Natural killer cell (primary cell): ENCODE results near the gene PAQR8. TPM values are rescaled to one million over a fixed set of nuclear protein-coding genes. Genes with fewer than 3 reads are reported as not detected.

Source experiments
- ATAC-seq, 3 donors: fragments of 150-1000 bp in 2 of 3; fragments of 200-7000 bp in 1 of 3; cut with Tn5 transposase; 1 replicate in 1 of 3; 2 replicates in 2 of 3; pipeline ENCODE4 v1.10.0; 2021; ENCODE audit warnings: mild to moderate bottlenecking in 2 of 3, moderate library complexity in 2 of 3
- DNase-seq, 2 donors: peaks; one replicate each; pipeline versions ENCODE4 v3.0.0 to v3.0.0-alpha.2; 2013 to 2021; ENCODE audit warnings: mixed read lengths in 1 of 2
- H3K27ac ChIP-seq: one replicate; pipeline ENCODE4 v1.5.1; 2013; ENCODE audit warnings: mild to moderate bottlenecking, low read length
- H3K27me3 ChIP-seq: one replicate; pipeline ENCODE4 v1.6.1; 2013; ENCODE audit warnings: low read length; ENCODE audit not compliant: control insufficient read depth, insufficient read depth
- H3K36me3 ChIP-seq: one replicate; pipeline ENCODE4 v1.6.1; 2013; ENCODE audit warnings: low read length; ENCODE audit not compliant: control insufficient read depth, insufficient read depth
- H3K4me1 ChIP-seq: one replicate; pipeline ENCODE4 v1.6.1; 2013; ENCODE audit warnings: low read length; ENCODE audit not compliant: control insufficient read depth, insufficient read depth
- H3K4me3 ChIP-seq: one replicate; pipeline ENCODE4 v1.5.1; 2013; ENCODE audit warnings: low read length
- H3K9me3 ChIP-seq: one replicate; pipeline ENCODE4 v1.6.1; 2013; ENCODE audit warnings: low read length; ENCODE audit not compliant: control insufficient read depth, insufficient read depth
- H3K27ac Mint-ChIP-seq, 2 donors: one replicate each; pipeline ENCODE4 v1.8.0; 2022; ENCODE audit warnings: mild to moderate bottlenecking in 2 of 2, mixed read lengths in 2 of 2, moderate library complexity in 1 of 2
- H3K27me3 Mint-ChIP-seq, 2 donors: one replicate each; pipeline ENCODE4 v1.8.0; 2022; ENCODE audit warnings: low read depth in 2 of 2, mixed read lengths in 2 of 2
- H3K36me3 Mint-ChIP-seq: one replicate; pipeline ENCODE4 v1.8.0; 2022; ENCODE audit warnings: mixed read lengths
- H3K4me1 Mint-ChIP-seq, 2 donors: one replicate each; pipeline ENCODE4 v1.8.0; 2022; ENCODE audit warnings: mixed read lengths in 2 of 2
- H3K4me3 Mint-ChIP-seq: one replicate; pipeline ENCODE4 v1.8.0; 2022; ENCODE audit warnings: mild to moderate bottlenecking, moderate library complexity, mixed read lengths
- H3K9me3 Mint-ChIP-seq, 2 donors: one replicate each; pipeline ENCODE4 v1.8.0; 2022; ENCODE audit warnings: mixed read lengths in 2 of 2
- WGBS: methylation state at CpG from one replicate; pipeline ENCODE4 v1.1.7; 2013; ENCODE audit warnings: missing lambda C conversion rate; ENCODE audit not compliant: insufficient coverage; 5-methylcytosine and 5-hydroxymethylcytosine counted together
- intact Hi-C: fragments of 100-400 bp; cut with micrococcal nuclease; formaldehyde crosslinking; loops from one replicate; pipeline ENCODE4 v1.14.2; 2022
- total RNA-seq, 4 donors: library from RNA; stranded (reverse); fragments of 120-200 nt in 1 of 4; gene quantifications; one replicate each; pipeline versions ENCODE4 v1.2.3 to v1.2.4, GENCODE V29; 2013 to 2022
- TF ChIP-seq, protein P1 (sequence below): fragments of 200-600 bp; IDR thresholded peaks from one replicate; pipeline ENCODE4 v1.8.0; 2022; ENCODE audit warnings: antibody characterized with exemption

PAQR8 gene
- total RNA-seq, 3 donors from 2014 or later (not counting 1 experiment from before 2014, with no cell fraction given): 2.4 to 5.0 (median 4.6) TPM

GRCh38 chr6:52403627-52404026 is 41.7 kb downstream of the PAQR8 start:
- no peaks in the 10 kb centered on the region for H3K9me3 ChIP-seq
- TF ChIP-seq, protein P1, sequence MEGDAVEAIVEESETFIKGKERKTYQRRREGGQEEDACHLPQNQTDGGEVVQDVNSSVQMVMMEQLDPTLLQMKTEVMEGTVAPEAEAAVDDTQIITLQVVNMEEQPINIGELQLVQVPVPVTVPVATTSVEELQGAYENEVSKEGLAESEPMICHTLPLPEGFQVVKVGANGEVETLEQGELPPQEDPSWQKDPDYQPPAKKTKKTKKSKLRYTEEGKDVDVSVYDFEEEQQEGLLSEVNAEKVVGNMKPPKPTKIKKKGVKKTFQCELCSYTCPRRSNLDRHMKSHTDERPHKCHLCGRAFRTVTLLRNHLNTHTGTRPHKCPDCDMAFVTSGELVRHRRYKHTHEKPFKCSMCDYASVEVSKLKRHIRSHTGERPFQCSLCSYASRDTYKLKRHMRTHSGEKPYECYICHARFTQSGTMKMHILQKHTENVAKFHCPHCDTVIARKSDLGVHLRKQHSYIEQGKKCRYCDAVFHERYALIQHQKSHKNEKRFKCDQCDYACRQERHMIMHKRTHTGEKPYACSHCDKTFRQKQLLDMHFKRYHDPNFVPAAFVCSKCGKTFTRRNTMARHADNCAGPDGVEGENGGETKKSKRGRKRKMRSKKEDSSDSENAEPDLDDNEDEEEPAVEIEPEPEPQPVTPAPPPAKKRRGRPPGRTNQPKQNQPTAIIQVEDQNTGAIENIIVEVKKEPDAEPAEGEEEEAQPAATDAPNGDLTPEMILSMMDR: no peak
- ATAC-seq (no peak), DNase-seq (no peak)
- H3K27me3 Mint-ChIP-seq: no peaks in the 10 kb centered on the region
- no peaks in the 10 kb centered on the region for H3K27me3 ChIP-seq
- no peak overlapping the region for H3K27ac ChIP-seq
- H3K4me3 Mint-ChIP-seq: no peak overlapping the region
- H3K4me3 ChIP-seq: no peak overlapping the region
- H3K4me1 ChIP-seq: peaks cover 3% of the 10 kb centered on the region
- no peaks in the 10 kb centered on the region for H3K9me3 Mint-ChIP-seq
- intact Hi-C loops: no loop called here
- H3K27ac Mint-ChIP-seq: no peak overlapping the region
- 93% methylated on average over 9 of the region's 9 CpGs for WGBS
- H3K4me1 Mint-ChIP-seq: peaks cover 16% of the 10 kb centered on the region in 2 donors
- peaks cover 17% of the 10 kb centered on the region for H3K36me3 ChIP-seq
- H3K36me3 Mint-ChIP-seq: peaks cover 6% of the 10 kb centered on the region

- WGBS: 100% methylated on average over 1 of the region's 1 CpG
- Histone ChIP-seq H3K4me3 (no peak overlapping the region), H3K36me3 (peaks cover 17% of the 10 kb centered on the region), H3K4me1 (no peaks in the 10 kb centered on the region), H3K9me3 (no peaks in the 10 kb centered on the region), H3K27me3 (no peaks in the 10 kb centered on the region), H3K27ac (no peak overlapping the region)
- TF ChIP-seq, protein P1: no peak
- intact Hi-C loops: no loop called here
- DNase-seq (no peak), ATAC-seq (no peak)
- Mint-ChIP-seq H3K27me3 (no peaks in the 10 kb centered on the region), H3K9me3 (no peaks in the 10 kb centered on the region), H3K4me3 (no peak overlapping the region), H3K36me3 (peaks cover 6% of the 10 kb centered on the region), H3K4me1 (no peaks in the 10 kb centered on the region), H3K27ac (no peak overlapping the region)
Measured at GRCh38 chr6:52405243-52405642, 43.3 kb downstream of the PAQR8 start.

GRCh38 chr6:52407467-52407866 is 45.5 kb downstream of the PAQR8 start:
- ATAC-seq (peak in 2 of 3 donors; percentile 59 to 83), DNase-seq (peak in 1 of 2 donors; percentile 67)
- Mint-ChIP-seq H3K4me1 (no peaks in the 10 kb centered on the region), H3K9me3 (no peaks in the 10 kb centered on the region), H3K27me3 (no peaks in the 10 kb centered on the region), H3K27ac (no peak overlapping the region), H3K36me3 (peaks cover 6% of the 10 kb centered on the region), H3K4me3 (no peak overlapping the region)
- peaks cover 17% of the 10 kb centered on the region for H3K36me3 ChIP-seq
- no peaks in the 10 kb centered on the region for H3K4me1 ChIP-seq
- H3K4me3 ChIP-seq: no peak overlapping the region
- TF ChIP-seq, protein P1: no peak
- H3K9me3 ChIP-seq: no peaks in the 10 kb centered on the region
- H3K27ac ChIP-seq: no peak overlapping the region
- intact Hi-C loops: no loop called here
- H3K27me3 ChIP-seq: no peaks in the 10 kb centered on the region

DNA sequence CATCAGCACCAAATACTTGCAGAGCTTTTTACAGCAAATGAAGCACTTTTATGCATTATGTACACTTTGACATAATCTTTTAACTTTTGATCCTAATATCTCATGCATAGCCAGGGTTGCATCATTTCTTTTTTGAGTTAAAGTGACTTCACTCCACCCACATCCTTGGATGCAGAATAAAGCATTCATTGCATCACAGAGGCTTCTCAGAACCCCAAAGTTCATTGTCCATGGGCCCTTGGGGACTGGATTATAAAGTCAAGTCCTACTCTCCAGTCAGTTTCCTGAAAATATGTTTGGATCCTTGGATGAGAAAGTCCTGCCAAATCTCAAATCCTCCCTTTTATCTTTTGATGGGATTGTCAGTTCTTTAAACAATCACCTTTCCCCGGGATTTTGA is 47.5 kb downstream of the PAQR8 start:
- peaks cover 6% of the 10 kb centered on the region for H3K36me3 Mint-ChIP-seq
- H3K4me3 Mint-ChIP-seq: no peak overlapping the region
- no peak for DNase-seq
- no peak for ATAC-seq
- Histone ChIP-seq H3K36me3 (peaks cover 3% of the 10 kb centered on the region), H3K9me3 (no peaks in the 10 kb centered on the region), H3K4me3 (no peak overlapping the region), H3K4me1 (no peaks in the 10 kb centered on the region), H3K27ac (no peak overlapping the region), H3K27me3 (no peaks in the 10 kb centered on the region)
- no peak overlapping the region for H3K27ac Mint-ChIP-seq
- WGBS: no CpG with 5 or more reads among the region's 1 CpG
- TF ChIP-seq, protein P1: no peak
- no peaks in the 10 kb centered on the region for H3K9me3 Mint-ChIP-seq
- H3K4me1 Mint-ChIP-seq: no peaks in the 10 kb centered on the region
- peaks cover 0 to 3% of the 10 kb centered on the region in 2 donors for H3K27me3 Mint-ChIP-seq
- intact Hi-C loops: no loop called here
